ENCODE measurements around the gene RAVER2.
"Not testable (repeated sequence)": the region's sequence is repeated elsewhere in the genome, so short reads cannot be mapped to it uniquely, and the experiment has no call there.

Gene RAVER2

GRCh38 chr1:64810001-64810400 lies 65.1 kb downstream of the RAVER2 start:
- DNase-seq (ENCODE audit: low read depth, low spot score) = no peak
- Histone ChIP-seq H3K27me3 (ENCODE audit: insufficient read depth, insufficient read length) (no peaks in the 10 kb centered on the region), H3K9me3 (ENCODE audit: insufficient read depth, low read length) (no peaks in the 10 kb centered on the region), H3K36me3 (ENCODE audit: insufficient read depth, insufficient read length, low read length) (peaks cover 6% of the 10 kb centered on the region), H3K4me3 (ENCODE audit: insufficient read length, low read depth) (no peak overlapping the region), H3K9ac (ENCODE audit: insufficient read length, low read depth) (no peak overlapping the region), H3K4me1 (ENCODE audit: insufficient read depth, insufficient read length) (no peaks in the 10 kb centered on the region)
- TF ChIP-seq SUZ12 (IDR thresholded peaks at IDR 0.05; ENCODE audit: extremely low read depth, insufficient read depth, insufficient read length) (no peak), YY1 (IDR thresholded peaks at IDR 0.05; ENCODE audit: insufficient read depth, insufficient read length) (no peak), ZNF274 (IDR thresholded peaks at IDR 0.05; ENCODE audit: low read depth, low read length) (no peak)

- H3K4me3 ChIP-seq (ENCODE audit: insufficient read length, low read depth) = no peak overlapping the region
- H3K4me1 ChIP-seq (ENCODE audit: insufficient read depth, insufficient read length) = no peaks in the 10 kb centered on the region
- peaks cover 14% of the 10 kb centered on the region for H3K36me3 ChIP-seq (ENCODE audit: insufficient read depth, insufficient read length, low read length)
- TF ChIP-seq YY1 (IDR thresholded peaks at IDR 0.05; ENCODE audit: insufficient read depth, insufficient read length) (no peak), ZNF274 (IDR thresholded peaks at IDR 0.05; ENCODE audit: low read depth, low read length) (no peak), SUZ12 (IDR thresholded peaks at IDR 0.05; ENCODE audit: extremely low read depth, insufficient read depth, insufficient read length) (no peak)
- no peak overlapping the region for H3K9ac ChIP-seq (ENCODE audit: insufficient read length, low read depth)
- no peaks in the 10 kb centered on the region for H3K27me3 ChIP-seq (ENCODE audit: insufficient read depth, insufficient read length)
- DNase-seq (ENCODE audit: low read depth, low spot score) = no peak
- H3K9me3 ChIP-seq (ENCODE audit: insufficient read depth, low read length) = no peaks in the 10 kb centered on the region
These were observed 66.3 kb downstream of the RAVER2 start for GRCh38 chr1:64811131-64811530.

- DNase-seq (ENCODE audit: low read depth, low spot score) = no peak
- Histone ChIP-seq H3K4me1 (ENCODE audit: insufficient read depth, insufficient read length) (no peaks in the 10 kb centered on the region), H3K36me3 (ENCODE audit: insufficient read depth, insufficient read length, low read length) (peaks cover 16% of the 10 kb centered on the region), H3K9ac (ENCODE audit: insufficient read length, low read depth) (no peak overlapping the region), H3K4me3 (ENCODE audit: insufficient read length, low read depth) (no peak overlapping the region), H3K27me3 (ENCODE audit: insufficient read depth, insufficient read length) (no peaks in the 10 kb centered on the region), H3K9me3 (ENCODE audit: insufficient read depth, low read length) (no peaks in the 10 kb centered on the region)
- TF ChIP-seq SUZ12 (IDR thresholded peaks at IDR 0.05; ENCODE audit: extremely low read depth, insufficient read depth, insufficient read length) (no peak), YY1 (IDR thresholded peaks at IDR 0.05; ENCODE audit: insufficient read depth, insufficient read length) (no peak), ZNF274 (IDR thresholded peaks at IDR 0.05; ENCODE audit: low read depth, low read length) (no peak)
These were observed 69.6 kb downstream of the RAVER2 start for GRCh38 chr1:64814427-64814826.

- not testable (repeated sequence) for H3K9me3 ChIP-seq (ENCODE audit: insufficient read depth, low read length); DNase-seq (ENCODE audit: low read depth, low spot score); H3K4me1 ChIP-seq (ENCODE audit: insufficient read depth, insufficient read length); H3K27me3 ChIP-seq (ENCODE audit: insufficient read depth, insufficient read length); H3K4me3 ChIP-seq (ENCODE audit: insufficient read length, low read depth); H3K9ac ChIP-seq (ENCODE audit: insufficient read length, low read depth)
- H3K36me3 ChIP-seq (ENCODE audit: insufficient read depth, insufficient read length, low read length) = peaks cover 18% of the 10 kb centered on the region
These were observed 72.5 kb downstream of the RAVER2 start for GRCh38 chr1:64817364-64817763.

GRCh38 chr1:64820572-64820971 lies 75.7 kb downstream of the RAVER2 start:
- H3K9ac ChIP-seq (ENCODE audit: insufficient read length, low read depth); H3K4me3 ChIP-seq (ENCODE audit: insufficient read length, low read depth); H3K9me3 ChIP-seq (ENCODE audit: insufficient read depth, low read length); DNase-seq (ENCODE audit: low read depth, low spot score); H3K36me3 ChIP-seq (ENCODE audit: insufficient read depth, insufficient read length, low read length); H3K27me3 ChIP-seq (ENCODE audit: insufficient read depth, insufficient read length); H3K4me1 ChIP-seq (ENCODE audit: insufficient read depth, insufficient read length): not testable (repeated sequence)

GRCh38 chr1:64822621-64823020 lies 77.7 kb downstream of the RAVER2 start:
- no peak for TF ChIP-seq SUZ12 (IDR thresholded peaks at IDR 0.05; ENCODE audit: extremely low read depth, insufficient read depth, insufficient read length)
- TF ChIP-seq YY1 (IDR thresholded peaks at IDR 0.05; ENCODE audit: insufficient read depth, insufficient read length) = no peak
- no peak for TF ChIP-seq ZNF274 (IDR thresholded peaks at IDR 0.05; ENCODE audit: low read depth, low read length)
- H3K4me1 ChIP-seq (ENCODE audit: insufficient read depth, insufficient read length) = no peaks in the 10 kb centered on the region
- no peak overlapping the region for H3K9ac ChIP-seq (ENCODE audit: insufficient read length, low read depth)
- H3K4me3 ChIP-seq (ENCODE audit: insufficient read length, low read depth) = no peak overlapping the region
- H3K9me3 ChIP-seq (ENCODE audit: insufficient read depth, low read length) = no peaks in the 10 kb centered on the region
- no peaks in the 10 kb centered on the region for H3K27me3 ChIP-seq (ENCODE audit: insufficient read depth, insufficient read length)
- DNase-seq (ENCODE audit: low read depth, low spot score) = no peak
- peaks cover 2% of the 10 kb centered on the region for H3K36me3 ChIP-seq (ENCODE audit: insufficient read depth, insufficient read length, low read length)

- DNase-seq (ENCODE audit: low read depth, low spot score) = peak; percentile 79
- Histone ChIP-seq H3K9ac (ENCODE audit: insufficient read length, low read depth) (no peak overlapping the region), H3K4me3 (ENCODE audit: insufficient read length, low read depth) (no peak overlapping the region), H3K36me3 (ENCODE audit: insufficient read depth, insufficient read length, low read length) (peaks cover 2% of the 10 kb centered on the region), H3K9me3 (ENCODE audit: insufficient read depth, low read length) (no peaks in the 10 kb centered on the region), H3K4me1 (ENCODE audit: insufficient read depth, insufficient read length) (no peaks in the 10 kb centered on the region), H3K27me3 (ENCODE audit: insufficient read depth, insufficient read length) (no peaks in the 10 kb centered on the region)
- TF ChIP-seq SUZ12 (IDR thresholded peaks at IDR 0.05; ENCODE audit: extremely low read depth, insufficient read depth, insufficient read length) (no peak), YY1 (IDR thresholded peaks at IDR 0.05; ENCODE audit: insufficient read depth, insufficient read length) (no peak), ZNF274 (IDR thresholded peaks at IDR 0.05; ENCODE audit: low read depth, low read length) (no peak)
These were observed 79.0 kb downstream of the RAVER2 start for GRCh38 chr1:64823691-64824476.

- Histone ChIP-seq H3K9ac (ENCODE audit: insufficient read length, low read depth) (no peak overlapping the region), H3K27me3 (ENCODE audit: insufficient read depth, insufficient read length) (no peaks in the 10 kb centered on the region), H3K4me3 (ENCODE audit: insufficient read length, low read depth) (no peak overlapping the region), H3K36me3 (ENCODE audit: insufficient read depth, insufficient read length, low read length) (peaks cover 9% of the 10 kb centered on the region), H3K4me1 (ENCODE audit: insufficient read depth, insufficient read length) (peaks cover 8% of the 10 kb centered on the region), H3K9me3 (ENCODE audit: insufficient read depth, low read length) (no peaks in the 10 kb centered on the region)
- no peak for DNase-seq (ENCODE audit: low read depth, low spot score)
- TF ChIP-seq SUZ12 (IDR thresholded peaks at IDR 0.05; ENCODE audit: extremely low read depth, insufficient read depth, insufficient read length) = no peak
- no peak for TF ChIP-seq YY1 (IDR thresholded peaks at IDR 0.05; ENCODE audit: insufficient read depth, insufficient read length)
- no peak for TF ChIP-seq ZNF274 (IDR thresholded peaks at IDR 0.05; ENCODE audit: low read depth, low read length)
These were observed 82.1 kb downstream of the RAVER2 start for GRCh38 chr1:64826991-64827390.
